GM18498 (cell line): ENCODE measurements around the gene GNG2.

Experiments used
- ATAC-seq: cut with Tn5 transposase; IDR thresholded peaks from one replicate; pipeline ENCODE4 v1.9.1; 2021; ENCODE audit warnings: mild to moderate bottlenecking, moderate library complexity; ENCODE audit not compliant: unreplicated experiment

GNG2 gene

DNA sequence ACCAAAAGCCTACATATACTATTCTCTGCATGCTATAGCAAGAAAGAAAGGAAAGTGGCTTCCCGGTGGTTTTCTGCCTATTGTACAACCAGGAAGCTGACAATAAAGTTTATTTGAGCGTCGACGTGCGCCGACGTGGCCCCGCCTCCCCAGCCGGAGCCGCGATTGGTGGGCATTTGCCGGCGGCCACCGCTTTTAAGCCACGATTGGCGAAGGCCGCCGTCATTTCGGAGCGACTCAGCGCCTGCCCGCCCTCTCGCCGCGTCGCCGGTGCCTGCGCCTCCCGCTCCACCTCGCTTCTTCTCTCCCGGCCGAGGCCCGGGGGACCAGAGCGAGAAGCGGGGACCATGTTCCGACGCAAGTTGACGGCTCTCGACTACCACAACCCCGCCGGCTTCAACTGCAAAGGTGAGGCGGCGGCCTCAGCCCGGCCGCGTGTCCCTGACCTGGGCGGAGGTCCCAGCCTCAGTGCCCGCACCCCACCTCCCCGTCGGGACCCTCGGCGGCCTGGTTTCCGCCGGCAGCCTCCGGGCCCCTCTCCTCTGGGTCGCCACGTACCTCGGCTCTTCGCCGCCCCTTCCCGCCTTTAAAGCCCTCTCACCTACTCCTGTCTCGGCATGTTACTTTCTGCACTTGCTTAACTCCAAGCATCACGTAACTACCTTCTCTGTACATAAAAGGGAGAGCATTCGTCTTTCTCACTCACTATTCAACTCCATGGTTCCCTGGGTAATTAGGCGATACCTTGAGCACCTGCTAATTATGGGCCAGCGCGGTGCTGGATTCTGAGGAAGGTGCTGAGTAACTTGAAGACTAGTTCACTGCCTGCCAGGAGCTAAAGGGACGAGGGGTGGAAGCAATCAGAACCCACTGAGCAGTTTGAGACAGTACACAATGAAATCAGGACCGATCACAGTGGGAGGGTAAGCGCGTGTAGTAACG lies 129.2 kb downstream of the GNG2 start, which contains the start of gene RTRAF:
Gene RTRAF (plus strand): TSS at position 254 of the 942 bp plus-strand sequence. CDS start 94 bp downstream, at position 348.
- peak; percentile 95 for ATAC-seq

DNA sequence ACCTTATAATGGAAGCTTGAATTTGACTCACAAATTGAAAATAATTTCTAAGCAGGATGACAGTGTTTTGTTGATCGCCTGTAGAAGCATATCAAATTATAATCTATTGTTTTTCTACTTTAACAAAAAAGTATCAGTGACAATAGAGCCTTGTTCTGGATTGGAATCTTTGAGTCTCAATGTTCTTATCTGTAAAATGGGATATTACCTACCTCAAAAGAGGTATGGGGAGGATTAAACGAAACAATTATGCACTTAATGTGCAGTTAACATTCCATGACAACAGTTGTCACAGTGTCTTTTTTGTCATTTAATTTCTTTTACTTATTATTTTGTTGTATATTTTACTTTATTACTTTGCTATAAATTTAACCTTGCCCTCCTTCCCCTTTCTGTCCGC lies 130.1 kb downstream of the GNG2 start:
- ATAC-seq: no peak

DNA sequence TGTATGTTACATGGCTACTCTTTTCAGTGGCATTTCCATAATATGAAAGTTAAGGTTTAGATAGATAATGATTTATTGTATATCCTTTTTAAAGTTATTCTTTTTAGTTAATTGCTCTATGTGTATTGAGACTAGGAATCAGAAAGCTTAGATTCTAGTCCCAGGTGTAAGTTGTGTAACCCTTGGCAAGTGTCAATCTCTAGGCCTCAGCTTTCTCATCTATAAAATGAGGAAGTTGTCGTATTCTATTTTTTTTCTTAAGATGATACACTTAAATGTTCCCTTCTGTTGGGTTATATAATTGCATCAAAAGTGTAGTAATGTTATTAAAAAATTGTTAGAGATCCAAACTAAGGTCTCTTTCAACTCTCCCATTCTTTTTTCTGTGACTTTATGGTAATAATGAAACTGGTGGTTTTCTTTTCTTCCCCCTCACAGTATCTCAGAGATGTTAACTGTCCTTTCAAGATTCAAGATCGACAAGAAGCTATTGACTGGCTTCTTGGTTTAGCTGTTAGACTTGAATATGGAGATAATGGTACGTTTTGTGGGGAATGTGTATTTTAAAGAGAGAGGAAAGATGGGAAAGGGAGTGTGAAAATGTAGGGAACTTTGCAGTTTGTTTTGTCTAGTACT lies 133.0 kb downstream of the GNG2 start:
- ATAC-seq: no peak

DNA sequence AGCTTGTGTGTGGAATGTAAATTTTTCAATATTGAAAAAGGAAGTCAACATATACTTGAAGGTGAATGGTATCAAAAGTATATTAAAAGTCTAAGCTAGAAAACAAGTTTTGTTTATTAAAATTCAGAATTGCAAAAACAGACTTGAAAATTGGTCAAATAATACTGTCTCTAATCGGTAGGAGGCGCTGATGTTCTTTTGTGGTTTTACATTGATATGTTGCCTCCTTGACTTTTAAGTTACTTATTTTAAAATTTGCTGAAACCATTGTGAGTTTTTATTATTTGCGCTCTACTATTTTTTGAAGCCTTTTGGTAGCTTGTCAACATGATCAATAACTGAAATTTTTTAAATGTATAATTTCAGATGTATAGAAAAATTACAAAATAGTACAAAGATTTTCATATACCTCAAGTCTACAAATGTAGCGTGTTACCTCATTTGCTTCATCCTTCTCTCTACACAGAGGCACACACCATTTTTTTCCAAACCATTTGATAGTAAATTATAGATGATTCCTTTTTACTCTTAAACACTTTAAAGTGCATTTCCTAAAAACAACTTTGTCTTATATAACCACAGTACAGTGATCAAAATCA lies 135.8 kb downstream of the GNG2 start:
- no peak for ATAC-seq

DNA sequence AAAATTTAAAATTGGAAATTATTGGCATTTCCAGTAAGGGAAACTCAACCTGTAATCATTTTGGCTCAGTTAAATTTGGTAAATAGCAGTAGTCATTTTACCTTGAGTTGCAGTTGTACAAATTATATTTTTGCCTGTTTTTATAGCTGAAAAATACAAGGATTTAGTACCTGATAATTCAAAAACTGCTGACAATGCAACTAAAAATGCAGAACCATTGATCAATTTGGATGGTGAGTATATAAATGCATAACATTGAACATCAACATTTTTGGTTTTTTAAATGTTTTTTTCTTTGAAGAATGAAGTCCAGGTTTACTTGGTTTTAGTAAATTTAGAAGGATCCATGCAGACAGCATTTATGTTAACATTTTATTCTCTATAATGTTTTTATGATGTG lies 137.9 kb downstream of the GNG2 start:
- ATAC-seq: no peak

- no peak for ATAC-seq
Observed at GRCh38 chr14:51999084-51999483, 138.7 kb downstream of the GNG2 start.

DNA sequence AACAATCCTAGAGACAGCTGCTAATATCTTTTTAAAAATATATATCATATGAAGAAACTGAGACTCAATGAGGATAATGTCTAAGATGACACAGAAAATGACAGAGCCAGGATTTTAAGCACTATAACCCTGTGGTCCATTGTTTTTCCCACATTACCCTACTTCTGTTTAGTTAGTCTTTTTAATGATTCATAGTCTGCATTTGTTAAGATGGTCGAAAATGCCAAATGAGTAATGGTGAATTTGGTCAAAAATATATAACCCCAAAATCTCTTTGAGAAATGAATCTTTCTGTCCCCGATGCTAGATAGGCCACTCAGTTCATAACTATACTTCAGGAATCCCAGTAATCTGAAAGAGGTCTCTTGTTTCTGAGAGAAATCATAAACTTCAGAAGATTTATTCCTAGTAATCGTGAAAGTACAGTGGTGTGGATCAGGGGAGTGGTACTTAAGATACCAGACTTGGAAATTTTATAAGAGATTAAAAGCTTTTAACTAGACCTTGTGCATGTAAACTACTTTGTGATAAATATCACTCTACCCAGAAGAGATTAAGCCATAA lies 139.7 kb downstream of the GNG2 start:
- ATAC-seq: no peak

GRCh38 chr14:52000696-52001095 lies 140.3 kb downstream of the GNG2 start:
- ATAC-seq: no peak

DNA sequence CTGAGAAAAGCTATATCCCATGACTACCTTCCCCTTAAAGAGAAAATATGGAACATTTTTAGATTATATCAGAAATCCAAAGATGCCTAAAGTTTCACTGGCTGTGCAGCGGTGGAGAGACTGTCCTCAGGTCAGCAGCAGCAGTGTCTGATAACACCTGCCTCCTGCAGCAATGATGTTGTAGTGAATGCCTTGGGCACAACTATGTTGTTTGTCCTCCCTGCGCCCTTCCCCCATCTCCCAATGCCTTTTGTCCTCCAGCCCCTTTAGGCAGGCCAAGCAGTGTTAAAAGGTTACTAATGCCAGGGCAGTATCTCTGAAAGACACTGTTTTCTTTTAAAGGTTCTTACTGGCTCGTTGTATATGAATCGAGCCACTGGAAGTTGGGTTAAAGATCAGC lies 142.1 kb downstream of the GNG2 start:
- no peak for ATAC-seq

DNA sequence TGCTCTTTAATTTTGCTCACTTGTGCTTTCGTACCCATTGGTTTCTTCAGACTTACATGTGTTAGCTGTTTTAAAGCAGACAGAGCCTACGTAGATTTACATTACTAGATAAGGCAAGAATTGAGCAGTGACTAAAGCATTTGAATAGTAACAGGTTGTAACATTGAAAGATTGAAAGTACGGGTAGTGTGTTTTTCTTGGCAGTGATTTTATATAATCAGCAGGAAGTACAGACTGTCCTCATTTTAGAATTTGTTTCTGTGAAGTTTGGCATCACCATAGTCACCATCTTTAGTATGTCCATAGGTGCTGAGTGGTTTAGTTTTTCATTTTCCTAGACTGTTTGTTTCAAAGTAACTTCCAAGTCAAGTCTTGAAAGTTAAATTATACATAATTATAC lies 142.9 kb downstream of the GNG2 start:
- ATAC-seq: no peak

DNA sequence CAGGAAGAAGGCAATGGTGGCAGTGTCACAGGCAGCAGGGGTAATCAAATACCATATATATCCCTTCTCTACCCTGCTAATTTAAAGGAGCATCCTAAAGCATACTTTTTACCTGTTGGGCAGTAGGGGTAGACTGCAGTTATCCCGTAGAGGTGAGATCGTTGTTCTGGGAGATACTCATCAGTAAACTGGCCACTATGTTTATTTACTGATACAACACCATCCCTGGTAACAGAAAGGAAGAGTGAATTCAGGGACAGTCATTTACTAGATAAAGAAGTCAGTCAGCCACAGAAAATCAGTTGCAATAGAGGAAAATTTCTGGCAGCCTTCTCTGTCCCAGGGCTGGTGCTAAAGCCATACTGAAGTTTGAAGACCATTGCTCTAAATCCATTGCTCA lies 145.2 kb downstream of the GNG2 start:
- ATAC-seq: no peak

- no peak for ATAC-seq
Observed at GRCh38 chr14:52006361-52006760, 145.9 kb downstream of the GNG2 start.

GRCh38 chr14:52007211-52007610 lies 146.8 kb downstream of the GNG2 start:
- ATAC-seq: no peak

DNA sequence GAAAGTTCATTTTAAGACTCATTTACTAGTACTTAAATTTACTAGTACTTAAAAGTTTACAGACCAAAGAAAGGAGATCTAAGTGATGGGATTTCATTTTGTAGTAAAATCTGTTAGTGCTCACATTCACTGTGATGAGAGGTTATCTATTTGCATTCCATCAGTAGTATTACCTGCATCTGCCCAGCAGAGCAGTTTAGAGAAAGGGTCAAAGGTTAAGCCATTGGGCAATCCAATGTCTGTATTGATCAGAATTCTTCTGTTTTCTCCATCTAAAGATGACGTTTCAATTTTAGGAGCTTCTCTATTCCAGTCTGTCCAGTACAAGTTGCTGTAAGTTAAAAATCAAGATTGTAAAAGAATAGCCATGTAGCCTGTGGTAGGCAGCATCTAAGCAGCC lies 147.2 kb downstream of the GNG2 start:
- ATAC-seq: no peak

GRCh38 chr14:52008136-52008535 lies 147.7 kb downstream of the GNG2 start:
- ATAC-seq: no peak

GRCh38 chr14:52010173-52010693 lies 149.8 kb downstream of the GNG2 start:
- ATAC-seq: no peak

DNA sequence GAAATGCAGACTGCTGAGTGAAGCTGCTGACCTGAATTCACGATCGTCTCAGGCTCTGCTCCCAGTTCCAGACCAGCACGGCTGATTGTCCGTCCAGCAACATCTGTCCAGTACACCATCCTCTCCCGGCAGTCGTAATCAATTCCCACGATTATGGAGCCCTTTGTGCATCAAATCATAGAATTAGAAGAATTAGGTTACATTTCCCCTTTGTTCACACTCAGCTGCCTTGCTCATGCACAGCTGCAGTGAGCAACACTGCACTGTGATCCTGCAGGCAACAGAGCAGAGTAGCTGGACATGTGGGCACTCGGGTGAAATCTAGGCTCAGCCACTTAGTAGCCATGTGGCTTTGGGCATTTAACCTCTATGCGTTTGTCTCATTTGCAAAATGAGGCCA lies 151.1 kb downstream of the GNG2 start:
- no peak for ATAC-seq

GRCh38 chr14:52012635-52013034 lies 152.2 kb downstream of the GNG2 start:
- ATAC-seq: no peak

DNA sequence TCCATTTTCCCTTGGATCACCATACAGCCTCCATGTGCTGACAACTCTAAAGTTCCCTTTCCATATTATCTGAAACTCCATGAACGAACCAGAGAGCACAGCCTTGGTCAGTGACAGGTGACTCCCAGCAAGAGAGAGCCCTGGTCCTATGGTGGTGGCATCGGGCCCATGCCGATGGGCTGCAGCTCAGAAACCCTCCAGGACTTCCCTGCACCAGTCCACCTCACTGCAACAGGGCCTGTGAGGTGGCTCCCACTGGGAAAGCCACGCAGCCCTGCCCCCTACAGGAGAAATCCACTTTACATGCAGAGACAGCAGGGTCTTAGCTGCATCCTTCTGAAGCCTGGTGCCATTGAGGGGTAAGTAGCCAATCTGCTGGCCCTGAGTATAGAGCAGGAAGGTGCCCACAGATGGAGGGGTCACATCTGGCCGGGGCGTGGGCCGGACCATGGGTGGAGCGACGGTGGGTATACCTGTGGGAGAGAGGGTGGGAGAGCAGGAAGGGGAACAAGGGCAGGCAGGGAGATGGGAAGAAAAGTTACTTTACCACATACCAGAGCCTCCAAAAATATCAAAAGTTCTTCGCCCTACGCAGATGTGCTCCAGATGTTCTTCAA lies 153.7 kb downstream of the GNG2 start:
- no peak for ATAC-seq

- ATAC-seq: no peak
Observed at GRCh38 chr14:52014601-52015267, 154.3 kb downstream of the GNG2 start.
